H54 (cell line): ENCODE measurements around the gene SLC49A4.

Source experiments
- DNase-seq: peaks from one replicate; pipeline ENCODE4 v3.0.0; 2011; ENCODE audit warnings: low spot score, mixed read lengths; ENCODE audit not compliant: insufficient read length
- FAIRE-seq: peaks from 3 replicates; lab custom pipeline; 2011; peaks lifted over from hg19 to GRCh38; lab: Jason Lieb, UNC
- POLR2A ChIP-seq: IDR thresholded peaks from 2 replicates; pipeline ENCODE4 v1.6.1; 2011; ENCODE audit warnings: low read depth, mild to moderate bottlenecking, low read length

The SLC49A4 gene

DNA sequence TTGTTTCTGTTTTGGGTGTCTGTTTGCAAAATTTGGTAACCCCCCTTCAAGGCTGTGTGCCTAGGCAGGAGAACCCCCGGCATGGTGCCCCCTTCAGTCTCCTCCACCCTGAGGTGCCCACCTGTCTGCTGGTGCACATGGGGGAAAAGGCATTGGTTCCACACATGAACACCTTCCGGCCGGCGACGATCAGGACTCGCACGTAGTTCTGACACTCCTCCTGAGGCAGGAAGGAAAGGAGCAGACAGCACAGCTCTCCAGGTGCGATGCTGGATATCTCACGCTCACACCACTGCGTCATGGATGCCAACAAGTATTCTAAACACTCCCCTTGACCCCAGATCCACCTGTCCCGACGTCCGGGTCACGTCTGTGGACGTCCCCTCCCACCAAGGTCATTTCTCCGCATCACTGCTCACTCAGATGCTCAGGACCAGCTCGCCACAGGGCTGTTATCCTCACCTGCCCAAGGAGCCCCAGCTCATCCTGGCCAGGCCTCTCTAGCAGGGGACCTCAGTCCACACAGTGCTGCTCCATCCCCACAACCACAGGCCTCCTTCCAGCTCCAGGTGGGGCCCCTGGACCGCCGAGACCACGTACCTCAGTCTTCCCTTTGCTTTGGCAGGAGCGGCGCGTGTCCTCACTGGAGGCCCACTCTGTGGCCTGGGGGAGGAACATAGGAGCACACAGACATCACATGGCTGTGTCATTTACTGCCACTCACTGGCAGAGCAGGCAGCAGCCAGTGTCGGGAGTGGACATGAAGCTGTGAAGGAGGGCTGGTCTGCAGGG lies 133.7 kb downstream of the SLC49A4 start:
- no peak for TF ChIP-seq POLR2A
- FAIRE-seq (no peak), DNase-seq (no peak)

DNA sequence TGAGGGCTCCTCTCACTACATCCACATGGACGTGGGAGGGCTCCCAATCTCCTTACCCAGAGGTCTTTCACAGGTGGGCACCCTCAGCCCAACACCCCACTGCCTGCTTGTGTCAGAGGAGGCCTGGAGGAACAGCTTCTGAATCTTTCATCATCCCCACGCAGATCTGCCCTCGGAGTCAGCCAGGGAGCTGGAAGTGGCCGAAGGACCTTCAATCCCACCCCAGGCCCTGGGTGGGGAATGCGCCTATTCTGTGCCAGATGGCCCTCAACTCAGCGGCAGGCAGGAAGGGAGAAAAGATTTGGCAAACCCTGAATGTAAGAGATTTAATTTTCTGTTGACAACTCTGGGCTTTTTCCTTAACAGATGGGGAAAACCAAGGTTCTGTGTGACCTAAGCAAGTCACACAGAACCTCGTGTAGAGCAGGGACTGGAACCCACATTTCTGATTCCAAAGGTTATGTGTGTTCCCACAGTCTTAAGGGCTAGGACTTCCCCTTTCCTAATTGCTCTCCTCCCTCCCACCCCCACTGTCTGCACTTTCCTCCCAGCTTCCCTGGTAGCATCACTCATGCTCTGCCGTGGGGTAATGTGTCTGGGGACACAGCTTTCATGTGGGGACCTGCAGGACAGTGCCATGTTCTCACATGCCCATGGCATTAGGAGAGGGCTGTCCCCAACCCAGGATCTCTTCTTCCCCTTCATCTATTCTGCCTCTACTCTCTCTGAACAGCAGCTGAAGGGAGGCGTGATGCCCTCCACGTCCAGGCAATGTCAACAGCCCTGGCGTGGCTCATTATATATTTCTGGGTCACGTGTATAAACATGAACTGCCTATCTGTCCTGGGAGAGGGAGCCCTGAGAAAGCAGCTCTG lies 134.6 kb downstream of the SLC49A4 start:
- FAIRE-seq = no peak
- DNase-seq = no peak
- TF ChIP-seq POLR2A = no peak

DNA sequence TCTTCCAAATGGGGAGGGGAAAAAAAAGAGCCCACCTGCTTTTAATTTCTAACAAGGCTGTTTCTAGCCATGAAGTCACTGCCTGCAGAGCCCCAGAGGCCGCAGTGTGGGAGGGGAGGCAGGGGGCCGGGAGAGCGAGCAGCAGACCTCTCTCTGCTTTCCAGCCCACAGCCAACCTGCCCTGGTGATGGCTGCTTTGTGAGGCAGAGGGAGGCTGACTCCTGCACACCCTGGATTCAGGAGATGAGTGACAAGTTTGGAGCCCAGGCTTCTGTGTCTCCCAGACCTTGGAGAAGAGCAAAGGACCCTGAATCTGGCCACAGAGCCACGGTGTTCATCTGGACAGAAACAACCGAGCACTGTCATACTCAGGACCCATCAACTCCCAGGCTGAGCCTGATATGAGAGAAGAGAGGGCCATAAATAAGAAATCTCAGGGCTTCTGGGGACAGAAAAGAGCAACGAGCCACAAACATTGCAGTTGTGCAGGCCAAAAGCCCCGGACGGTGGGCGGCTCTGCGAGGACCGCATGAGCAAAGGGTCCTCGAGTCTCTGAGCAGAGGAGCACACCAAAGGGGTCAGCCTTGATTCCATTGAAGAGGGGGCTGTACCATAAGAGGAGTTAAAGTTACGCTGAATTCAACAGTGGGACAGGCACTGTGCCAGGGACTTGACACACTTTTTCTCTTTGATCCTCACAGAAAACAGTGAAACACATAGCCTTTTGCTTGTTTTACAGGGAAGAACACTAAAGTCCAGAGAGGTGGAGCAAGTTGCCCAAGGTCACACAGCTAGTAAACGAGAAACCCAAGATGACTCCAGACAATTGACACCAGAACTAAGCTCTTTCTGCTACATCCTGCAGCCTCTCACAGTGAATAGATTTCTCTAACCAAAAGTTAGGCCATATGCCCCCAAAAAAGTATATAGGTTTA lies 135.5 kb downstream of the SLC49A4 start:
- FAIRE-seq (no peak), DNase-seq (no peak)
- no peak for TF ChIP-seq POLR2A
